ENCODE measurements around the gene PAFAH2.

DNA sequence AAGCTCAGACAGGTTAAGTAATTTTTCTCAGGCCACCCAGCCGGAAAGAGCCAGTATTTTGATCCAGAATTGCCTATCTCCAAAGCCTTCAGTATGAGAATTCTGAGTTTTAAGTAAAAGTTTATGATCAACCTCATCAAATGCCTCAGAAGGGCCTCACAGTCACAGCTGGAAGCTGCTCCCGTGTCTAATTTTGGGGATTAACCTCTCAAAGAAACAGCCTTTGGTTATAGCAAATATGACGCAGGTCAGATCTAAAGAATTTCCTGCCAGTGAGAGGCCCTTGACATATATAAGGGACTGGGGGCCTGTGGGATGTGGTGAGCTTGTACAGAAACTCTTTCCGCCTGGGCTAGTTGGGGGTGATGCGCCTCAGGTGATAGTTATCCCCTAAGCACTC is 26.0 kb upstream of the PAFAH2 start:
- no peak for TF ChIP-seq CTCF (IDR thresholded peaks at IDR 0.05)
- TF ChIP-seq EP300 (IDR thresholded peaks at IDR 0.05) = no peak
